HCT116 (cell line): ENCODE data around the gene GINS3. TPM values are rescaled to one million over a fixed set of nuclear protein-coding genes. Genes with fewer than 3 reads are reported as not detected.

Source experiments
- ATAC-seq: fragments of 200-7000 bp; cut with Tn5 transposase; 2 replicates; pipeline ENCODE4 v1.9.1; 2020; ENCODE audit warnings: mild to moderate bottlenecking, moderate library complexity
- BruUV-seq: library from RNA; stranded (reverse); fragments of 400-500 nt; replicated peaks from 2 replicates; lab custom pipeline; 2021; lab: Mats Ljungman, UMichigan
- CTCF ChIA-PET: fragments of 300-600 bp; sonication (Branson Sonifier 250); formaldehyde crosslinking; loops from one replicate; lab custom pipeline; 2021; ENCODE audit warnings: antibody characterized with exemption; lab: Charles Lee
- POLR2A ChIA-PET: fragments of 300-600, 350-600 bp; sonication (Branson Sonifier 250); formaldehyde crosslinking; loops from one replicate; lab custom pipeline; 2021; ENCODE audit warnings: antibody characterized with exemption; lab: Charles Lee
- RAD21 ChIA-PET, 2 experiments: fragments of 300-600 bp; sonication (Branson Sonifier 250); formaldehyde crosslinking; loops; one replicate each; lab custom pipeline; 2023; ENCODE audit warnings: low total read pairs in 2 of 2; ENCODE audit not compliant: uncharacterized antibody in 2 of 2, unreplicated experiment in 2 of 2, low non-redundant PET in 1 of 2; lab: Charles Lee
- DNase-seq: peaks from one replicate; pipeline ENCODE4 v3.0.0-alpha.2; 2010; ENCODE audit warnings: low read depth, low spot score
- H2AFZ ChIP-seq: fragments of 200-600 bp; shearing (Covaris generic), sonication (generic); 2 replicates; pipeline ENCODE4 v1.6.1; 2017; ENCODE audit warnings: low read depth, mixed run types, mixed read lengths, antibody characterized with exemption, low read length; ENCODE audit not compliant: poor library complexity, severe bottlenecking
- H3K27ac ChIP-seq: 2 replicates; pipeline ENCODE4 v1.5.1; 2012; ENCODE audit warnings: low read depth, low read length
- H3K27me3 ChIP-seq: fragments of 200-600 bp; sonication (generic); 2 replicates; pipeline ENCODE4 v1.6.1; 2016; ENCODE audit warnings: mixed run types, low read length, mixed read lengths; ENCODE audit not compliant: insufficient read depth
- H3K36me3 ChIP-seq, 2 experiments: fragments of 200-500 bp in 1 of 2; fragments of 200-600 bp in 1 of 2; sonication (Bioruptor generic) in 1 of 2; sonication (generic) in 1 of 2; 2 replicates each; pipeline versions ENCODE4 v1.5.1 to v1.6.1; 2014 to 2016; ENCODE audit warnings: low read length in 2 of 2, inconsistent platforms in 1 of 2, mixed read lengths in 1 of 2, mixed run types in 1 of 2; ENCODE audit not compliant: insufficient read depth in 2 of 2, control insufficient read depth in 1 of 2
- H3K4me1 ChIP-seq, 2 experiments: fragments of 200-600 bp in 1 of 2; sonication (generic) in 1 of 2; 2 replicates each; pipeline versions ENCODE4 v1.5.1 to v1.6.1; 2012 to 2017; ENCODE audit warnings: low read length in 2 of 2, inconsistent platforms in 1 of 2, mild to moderate bottlenecking in 1 of 2, mixed read lengths in 1 of 2, mixed run types in 1 of 2, moderate library complexity in 1 of 2; ENCODE audit not compliant: insufficient read depth in 2 of 2, control insufficient read depth in 1 of 2
- H3K4me2 ChIP-seq: fragments of 200-600 bp; sonication (generic); 2 replicates; pipeline ENCODE4 v1.6.1; 2017; ENCODE audit warnings: mixed run types, low read length, mixed read lengths
- H3K4me3 ChIP-seq, 2 experiments: fragments of 200-600 bp in 1 of 2; sonication (generic) in 1 of 2; replicated peaks in 1 of 2; 2 replicates each; pipeline ENCODE4 v1.5.1; 2011 to 2016; ENCODE audit warnings: low read length in 2 of 2, control low read depth in 1 of 2, low read depth in 1 of 2, mild to moderate bottlenecking in 1 of 2, mixed read lengths in 1 of 2, mixed run types in 1 of 2
- H3K79me2 ChIP-seq: fragments of 200-600 bp; sonication (generic); 2 replicates; pipeline ENCODE4 v1.6.1; 2017; ENCODE audit warnings: mild to moderate bottlenecking, mixed run types, low read length, moderate library complexity, mixed read lengths; ENCODE audit not compliant: insufficient read depth
- H3K9ac ChIP-seq: fragments of 200-600 bp; sonication (generic); 2 replicates; pipeline ENCODE4 v1.6.1; 2016; ENCODE audit warnings: low read length, mixed read lengths
- H3K9me2 ChIP-seq: fragments of 200-600 bp; sonication (generic), shearing (Covaris generic); 2 replicates; pipeline ENCODE4 v1.6.1; 2017; ENCODE audit warnings: mixed run types, mild to moderate bottlenecking, moderate library complexity; ENCODE audit not compliant: insufficient read depth
- H3K9me3 ChIP-seq, 2 experiments: fragments of 200-500 bp in 1 of 2; fragments of 200-600 bp in 1 of 2; sonication (Bioruptor generic) in 1 of 2; sonication (generic) in 1 of 2; 2 replicates each; pipeline ENCODE4 v1.6.1; 2014 to 2017; ENCODE audit warnings: low read length in 2 of 2, mixed read lengths in 2 of 2, inconsistent platforms in 1 of 2, low read depth in 1 of 2, mild to moderate bottlenecking in 1 of 2, mixed run types in 1 of 2, moderate library complexity in 1 of 2; ENCODE audit not compliant: control insufficient read depth in 1 of 2, insufficient read depth in 1 of 2
- H4K20me1 ChIP-seq: fragments of 200-600 bp; sonication (generic), shearing (Covaris generic); 2 replicates; pipeline ENCODE4 v1.6.1; 2017; ENCODE audit warnings: mixed run types, mild to moderate bottlenecking, moderate library complexity; ENCODE audit not compliant: insufficient read depth
- CEBPB ChIP-seq: IDR thresholded peaks from 2 replicates; pipeline ENCODE4 v1.6.1; 2012; ENCODE audit warnings: low read depth
- EGR1 ChIP-seq: IDR thresholded peaks from 2 replicates; pipeline ENCODE4 v1.6.1; 2012; ENCODE audit warnings: low read depth
- ELF1 ChIP-seq: IDR thresholded peaks from 2 replicates; pipeline ENCODE4 v1.6.1; 2012; ENCODE audit warnings: low read depth, borderline replicate concordance
- EZH2 ChIP-seq: fragments of 200-600 bp; sonication (generic); IDR thresholded peaks from 2 replicates; pipeline ENCODE4 v1.6.1; 2017; ENCODE audit warnings: antibody characterized with exemption, mixed run types
- EZH2phosphoT487 ChIP-seq: fragments of 200-600 bp; IDR thresholded peaks from 2 replicates; pipeline ENCODE4 v1.6.1; 2018; ENCODE audit warnings: antibody characterized with exemption, borderline replicate concordance
- FOSL1 ChIP-seq: IDR thresholded peaks from 2 replicates; pipeline ENCODE4 v1.6.1; 2012; ENCODE audit warnings: low read depth
- JUND ChIP-seq: IDR thresholded peaks from 2 replicates; pipeline ENCODE4 v1.6.1; 2012
- POLR2A ChIP-seq: IDR thresholded peaks from 2 replicates; pipeline ENCODE4 v1.7.0; 2011; ENCODE audit warnings: borderline replicate concordance; ENCODE audit not compliant: insufficient read depth, insufficient read length; ENCODE audit errors: extremely low read depth
- POLR2AphosphoS5 ChIP-seq: IDR thresholded peaks from 2 replicates; pipeline ENCODE4 v1.6.1; 2011; ENCODE audit warnings: mild to moderate bottlenecking, low read depth, low read length, moderate library complexity
- RAD21 ChIP-seq: IDR thresholded peaks from 2 replicates; pipeline ENCODE4 v1.6.1; 2012; ENCODE audit warnings: low read depth, mild to moderate bottlenecking
- SP1 ChIP-seq: IDR thresholded peaks from 2 replicates; pipeline ENCODE4 v1.6.1; 2012; ENCODE audit warnings: low read depth
- SRF ChIP-seq: IDR thresholded peaks from 2 replicates; pipeline ENCODE4 v1.6.1; 2012; ENCODE audit warnings: low read depth
- TCF7L2 ChIP-seq: IDR thresholded peaks from 2 replicates; pipeline ENCODE4 v1.7.0; 2011; ENCODE audit warnings: borderline replicate concordance, inconsistent platforms; ENCODE audit not compliant: insufficient read depth, insufficient read length; ENCODE audit errors: extremely low read depth
- YY1 ChIP-seq: IDR thresholded peaks from 2 replicates; pipeline ENCODE4 v1.6.1; 2011; ENCODE audit warnings: low read length, low read depth, moderate library complexity, mild to moderate bottlenecking; ENCODE audit not compliant: insufficient replicate concordance; ENCODE audit errors: extremely low read depth
- ZBTB33 ChIP-seq: IDR thresholded peaks from 2 replicates; pipeline ENCODE4 v1.6.1; 2011; ENCODE audit warnings: mild to moderate bottlenecking, low read length, moderate library complexity; ENCODE audit not compliant: insufficient replicate concordance; ENCODE audit errors: extremely low read depth
- ZFX ChIP-seq: fragments of 450-650 bp; IDR thresholded peaks from 2 replicates; pipeline ENCODE4 v1.6.1; 2017
- ZNF274 ChIP-seq: fragments of 200-500 bp; sonication (Bioruptor generic); IDR thresholded peaks from 2 replicates; pipeline ENCODE4 v1.6.1; 2014; ENCODE audit warnings: mild to moderate bottlenecking, low read depth, low read length, inconsistent platforms
- intact Hi-C: fragments of 100-400 bp; cut with micrococcal nuclease; formaldehyde crosslinking; loops from 2 replicates; pipeline ENCODE4 v1.10.0; 2022
- total RNA-seq: library from RNA; stranded (reverse); gene quantifications from one replicate; pipeline ENCODE4 v1.2.1, GENCODE V29; 2021; ENCODE audit not compliant: unreplicated experiment

Gene GINS3
- total RNA-seq, 1 experiment from 2014 or later, result 12.1 TPM

GRCh38 chr16:58440131-58440530 lies 47.9 kb downstream of the GINS3 start:
- H3K9ac ChIP-seq, result no peak overlapping the region
- H3K4me3 ChIP-seq, result no peak overlapping the region
- H4K20me1 ChIP-seq, result no peaks in the 10 kb centered on the region
- H3K9me3 ChIP-seq, result no peaks in the 10 kb centered on the region
- no TSS peak for BruUV-seq
- ChIA-PET CTCF (no interaction called here), RAD21 (no interaction called here), POLR2A (no interaction called here)
- no peaks in the 10 kb centered on the region for H3K9me2 ChIP-seq
- H3K27me3 ChIP-seq, result peaks cover 9% of the 10 kb centered on the region
- no peaks in the 10 kb centered on the region for H3K79me2 ChIP-seq
- H3K4me1 ChIP-seq, result no peaks in the 10 kb centered on the region
- H3K27ac ChIP-seq, result no peak overlapping the region
- no peaks in the 10 kb centered on the region for H3K36me3 ChIP-seq
- no peak for DNase-seq
- intact Hi-C loops, result no loop called here
- no peak overlapping the region for H3K4me2 ChIP-seq
- H2AFZ ChIP-seq, result no peak overlapping the region
- ATAC-seq, result no peak
- TF ChIP-seq ZFX (no peak), FOSL1 (no peak), ZBTB33 (no peak), RAD21 (no peak), ELF1 (no peak), POLR2AphosphoS5 (no peak), EGR1 (no peak)

- no peak overlapping the region for H2AFZ ChIP-seq
- H3K27me3 ChIP-seq, result peaks cover 9% of the 10 kb centered on the region
- H4K20me1 ChIP-seq, result no peaks in the 10 kb centered on the region
- no peak overlapping the region for H3K27ac ChIP-seq
- no peak for ATAC-seq
- ChIA-PET POLR2A (no interaction called here), RAD21 (no interaction called here), CTCF (interaction anchor here (1.9 kb wide), 1 partner anchor 45 kb away, joined by 5 read pairs; no protein-coding TSS in a partner anchor)
- no peak overlapping the region for H3K4me2 ChIP-seq
- intact Hi-C loops, result no loop called here
- TF ChIP-seq EZH2phosphoT487 (no peak), POLR2AphosphoS5 (no peak), ZNF274 (no peak), ELF1 (no peak), POLR2A (no peak), TCF7L2 (no peak), YY1 (no peak), SP1 (no peak), ZFX (no peak), EZH2 (no peak), RAD21 (no peak), JUND (no peak), SRF (no peak), ZBTB33 (no peak), CEBPB (no peak), EGR1 (no peak), FOSL1 (no peak)
- TF ChIP-seq, all 23 proteins: peak for 0
- no peak overlapping the region for H3K9ac ChIP-seq
- no peaks in the 10 kb centered on the region for H3K9me2 ChIP-seq
- H3K36me3 ChIP-seq, result no peaks in the 10 kb centered on the region
- H3K4me3 ChIP-seq, result no peak overlapping the region
- no TSS peak for BruUV-seq
- H3K79me2 ChIP-seq, result no peaks in the 10 kb centered on the region
- DNase-seq, result no peak
- H3K9me3 ChIP-seq, result no peaks in the 10 kb centered on the region
- no peaks in the 10 kb centered on the region for H3K4me1 ChIP-seq
These were observed 50.3 kb downstream of the GINS3 start for GRCh38 chr16:58442547-58442946.
